HG02938 (cell line): Measurements from ENCODE around the gene EGFL7.

Experiments
- ATAC-seq: cut with Tn5 transposase; IDR thresholded peaks from one replicate; pipeline ENCODE4 v1.9.1; 2021; ENCODE audit warnings: mild to moderate bottlenecking, moderate library complexity; ENCODE audit not compliant: unreplicated experiment

Gene EGFL7

GRCh38 chr9:136684799-136685198 lies 22.1 kb downstream of the EGFL7 start:
- ATAC-seq: no peak

GRCh38 chr9:136685216-136685615 lies 22.5 kb downstream of the EGFL7 start:
- no peak for ATAC-seq

GRCh38 chr9:136685790-136686533 lies 23.2 kb downstream of the EGFL7 start:
- no peak for ATAC-seq

GRCh38 chr9:136686534-136686793 lies 23.7 kb downstream of the EGFL7 start:
- no peak for ATAC-seq

DNA sequence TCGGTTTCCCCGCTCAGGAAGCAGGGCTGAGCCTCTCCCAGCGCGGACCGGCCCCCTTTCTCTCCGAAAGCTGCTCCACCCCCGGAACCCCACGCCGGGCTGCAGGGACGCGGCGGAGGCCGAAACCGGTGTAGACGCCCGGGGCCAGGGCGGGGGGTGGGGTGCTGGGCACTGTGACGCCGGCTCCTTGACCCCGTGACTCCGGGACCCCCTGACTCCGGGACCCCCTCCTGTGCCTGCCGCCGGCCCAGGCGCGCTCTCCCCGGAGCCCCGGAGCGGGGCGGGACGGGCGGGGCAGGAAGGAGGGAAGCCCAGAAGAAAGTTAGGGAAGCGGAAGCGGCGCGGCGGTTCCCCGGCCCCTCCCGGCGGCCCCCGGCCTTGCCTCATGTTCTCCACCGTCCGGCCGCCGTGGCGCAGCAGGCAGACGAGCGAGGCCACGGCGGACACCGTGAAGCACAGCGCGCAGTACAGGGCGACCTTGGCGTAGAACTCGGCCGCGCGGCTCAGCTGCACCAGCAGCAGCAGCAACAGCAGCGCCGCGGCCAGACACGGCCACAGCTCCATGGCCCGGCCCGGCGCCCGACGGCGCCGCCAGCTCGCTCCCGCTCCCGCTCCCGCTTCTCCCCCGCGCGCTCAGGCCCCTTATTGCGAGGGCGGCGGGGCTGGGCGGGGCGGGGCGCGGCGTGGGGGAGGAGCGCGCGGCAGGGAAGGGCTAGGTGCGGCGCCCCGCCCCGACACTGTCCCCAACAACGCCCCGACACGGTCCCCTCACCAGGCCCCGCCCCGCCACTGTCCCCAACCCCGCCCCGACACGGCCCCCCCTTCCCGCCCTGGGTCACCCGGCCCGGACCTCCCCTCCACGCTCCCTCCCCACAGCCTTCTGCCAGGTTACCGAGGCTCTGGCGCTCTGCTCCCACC lies 24.3 kb downstream of the EGFL7 start, which contains the start of gene AGPAT2:
AGPAT2 (minus strand) TSS at position 664 of the 918 bp plus-strand sequence; CDS start at position 564, 100 bp downstream.
- no peak for ATAC-seq

GRCh38 chr9:136687721-136688223 lies 25.1 kb downstream of the EGFL7 start:
- ATAC-seq: no peak

DNA sequence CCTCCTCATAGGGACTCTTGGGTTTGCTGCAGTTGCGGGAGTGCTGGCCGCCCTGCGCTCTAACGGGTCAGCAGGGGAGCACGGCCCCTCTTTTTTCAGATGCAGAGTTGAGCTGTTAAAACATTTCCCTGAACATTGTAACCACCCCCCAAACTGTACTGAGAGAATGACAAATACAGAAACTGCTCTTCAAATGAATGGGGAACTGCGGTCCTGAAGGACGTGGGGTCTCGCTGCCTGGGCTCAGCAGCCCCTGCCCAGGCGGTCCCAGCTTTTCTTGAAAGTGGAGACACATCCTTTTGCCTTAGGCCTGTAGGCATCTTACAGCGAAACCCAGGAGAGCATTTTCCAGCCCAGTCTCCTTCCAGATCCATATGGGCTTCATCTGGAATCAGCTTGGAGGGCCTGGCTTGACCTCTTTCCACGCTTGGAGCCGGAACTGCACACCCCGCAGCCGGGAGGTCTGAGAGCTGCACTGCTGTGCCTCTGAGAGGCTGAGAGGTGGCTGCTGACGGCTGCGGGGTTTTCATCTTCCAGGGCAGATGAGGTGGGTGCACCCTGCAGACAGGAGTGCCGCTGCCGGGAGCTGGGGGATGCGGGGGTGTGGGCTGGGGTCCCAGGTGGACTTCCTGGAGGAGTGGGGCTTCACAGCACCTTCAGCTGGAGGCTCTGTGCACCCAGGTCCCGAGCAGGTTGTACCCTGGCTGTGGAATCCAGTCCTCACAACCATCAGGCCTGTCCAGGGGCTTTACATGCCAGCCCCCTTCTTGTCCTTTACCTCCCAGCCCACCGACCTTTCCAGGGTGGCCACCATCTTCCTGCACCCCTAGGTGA lies 25.8 kb downstream of the EGFL7 start:
- ATAC-seq: no peak

GRCh38 chr9:136689108-136689460 lies 26.4 kb downstream of the EGFL7 start:
- ATAC-seq: no peak

DNA sequence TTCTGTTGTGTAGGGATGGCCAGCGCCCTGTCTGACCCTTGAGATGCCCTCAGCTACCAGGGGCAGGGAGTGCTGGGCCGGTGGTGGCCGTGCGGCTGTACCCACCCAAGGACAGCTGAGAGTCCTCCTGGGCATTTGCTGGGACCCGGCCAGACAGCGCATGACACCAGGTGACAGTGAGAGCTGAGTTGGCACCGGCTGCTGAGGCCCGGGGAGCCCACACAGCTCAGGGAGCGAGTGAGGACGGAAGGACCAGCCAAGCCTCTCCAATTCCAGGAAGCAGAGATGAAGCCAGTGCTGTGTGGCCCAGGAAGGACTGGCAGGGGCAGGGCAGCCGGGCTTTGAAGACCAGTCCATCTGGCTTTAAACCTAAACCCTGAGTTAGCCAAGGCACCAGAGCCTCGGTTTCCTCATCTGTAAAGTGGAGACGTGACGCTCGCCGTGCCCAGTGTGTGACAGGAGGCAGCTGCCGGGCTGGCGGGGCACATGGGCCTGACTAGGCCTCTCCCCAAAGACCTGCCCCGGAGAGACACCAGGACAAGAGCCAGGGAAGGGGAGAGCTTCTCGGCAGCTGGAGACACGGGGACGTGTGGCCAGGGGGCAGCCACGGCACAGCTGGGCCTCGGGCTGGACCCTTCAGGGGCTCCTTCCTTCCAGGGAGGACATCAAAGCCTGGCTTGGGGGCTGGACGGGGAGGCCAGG lies 27.5 kb downstream of the EGFL7 start:
- ATAC-seq: no peak

DNA sequence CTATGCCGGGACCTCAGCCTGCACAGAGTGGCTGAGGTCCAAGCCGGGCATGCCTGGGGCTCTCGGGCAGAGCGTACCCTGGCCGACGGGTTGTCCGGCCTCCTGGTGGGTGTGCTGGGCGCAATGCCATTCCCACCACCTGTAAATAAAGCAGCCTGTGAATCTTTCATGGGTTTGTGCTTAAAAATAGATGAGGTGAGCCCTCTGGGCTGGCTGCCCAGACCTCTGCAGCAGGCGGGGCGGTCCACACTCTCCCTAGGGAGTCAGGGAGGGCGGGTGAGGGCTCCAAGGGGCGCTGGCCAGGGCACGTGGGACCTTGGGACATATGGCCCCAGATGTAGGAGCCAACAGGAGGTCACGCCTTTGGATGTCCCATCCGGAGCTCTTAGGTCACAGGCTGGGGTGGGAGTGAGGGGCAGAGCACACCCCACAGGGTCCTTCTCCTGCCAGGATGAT lies 28.1 kb downstream of the EGFL7 start:
- ATAC-seq: no peak

DNA sequence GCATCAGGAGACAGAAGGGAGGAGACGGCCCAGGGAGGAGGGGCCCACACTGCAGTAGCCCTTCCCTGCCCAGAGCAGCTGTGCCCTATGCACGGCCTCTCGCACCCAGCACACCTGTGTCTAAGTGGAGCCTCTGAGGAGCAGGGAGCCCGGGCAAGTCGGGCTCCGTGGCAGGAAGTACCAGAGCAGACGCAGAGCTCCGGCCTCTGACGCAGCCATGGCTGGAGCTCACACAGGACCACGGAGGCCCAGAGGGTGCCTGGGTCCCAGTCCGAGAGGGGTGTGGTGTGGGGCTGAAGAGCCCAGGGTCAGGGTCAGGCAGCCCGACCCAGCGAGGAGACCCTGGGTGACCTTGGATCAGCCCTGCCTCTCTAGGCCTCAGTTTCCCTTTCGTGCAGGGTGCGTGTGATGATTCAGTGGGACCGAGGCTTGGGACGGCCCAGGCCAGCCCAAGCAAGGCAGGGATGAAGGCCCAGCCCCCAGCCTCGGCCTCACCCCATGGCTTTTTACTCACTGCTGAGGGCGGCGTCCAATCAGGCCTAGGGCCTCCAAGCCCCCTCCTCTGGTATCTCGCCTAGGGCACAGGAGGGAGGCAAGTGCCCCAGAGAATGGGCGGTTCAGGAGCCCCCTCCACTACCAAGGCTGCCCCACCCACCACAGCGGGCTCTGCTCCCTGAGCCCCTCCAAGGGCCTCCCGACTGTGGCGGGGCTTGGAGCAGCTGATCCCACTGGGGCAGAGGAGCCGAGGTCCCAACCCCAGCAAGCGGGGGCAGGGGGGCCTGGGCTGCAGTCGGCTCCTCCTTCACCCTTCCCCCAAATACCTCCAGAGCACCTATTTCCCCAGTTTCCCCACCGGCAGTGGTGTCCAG lies 28.8 kb downstream of the EGFL7 start:
- ATAC-seq: no peak

GRCh38 chr9:136692185-136693134 lies 29.7 kb downstream of the EGFL7 start:
- no peak for ATAC-seq

DNA sequence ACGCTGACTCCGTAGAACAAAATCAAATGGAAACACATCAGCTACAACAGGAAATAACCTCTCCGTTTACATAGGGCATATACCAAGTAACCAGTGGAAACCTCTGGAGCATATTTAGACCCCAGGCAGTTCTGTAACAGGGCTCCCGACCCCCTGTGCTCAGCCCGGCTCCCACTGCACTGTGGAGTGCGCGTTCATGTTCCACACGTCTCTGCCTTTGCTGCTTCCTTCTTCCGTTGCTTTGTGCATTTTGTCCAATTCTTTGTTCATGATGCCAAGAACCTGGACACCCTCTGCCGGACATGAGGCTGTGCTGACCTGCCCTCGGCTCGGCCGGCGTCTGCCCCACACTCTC lies 30.4 kb downstream of the EGFL7 start:
- no peak for ATAC-seq

DNA sequence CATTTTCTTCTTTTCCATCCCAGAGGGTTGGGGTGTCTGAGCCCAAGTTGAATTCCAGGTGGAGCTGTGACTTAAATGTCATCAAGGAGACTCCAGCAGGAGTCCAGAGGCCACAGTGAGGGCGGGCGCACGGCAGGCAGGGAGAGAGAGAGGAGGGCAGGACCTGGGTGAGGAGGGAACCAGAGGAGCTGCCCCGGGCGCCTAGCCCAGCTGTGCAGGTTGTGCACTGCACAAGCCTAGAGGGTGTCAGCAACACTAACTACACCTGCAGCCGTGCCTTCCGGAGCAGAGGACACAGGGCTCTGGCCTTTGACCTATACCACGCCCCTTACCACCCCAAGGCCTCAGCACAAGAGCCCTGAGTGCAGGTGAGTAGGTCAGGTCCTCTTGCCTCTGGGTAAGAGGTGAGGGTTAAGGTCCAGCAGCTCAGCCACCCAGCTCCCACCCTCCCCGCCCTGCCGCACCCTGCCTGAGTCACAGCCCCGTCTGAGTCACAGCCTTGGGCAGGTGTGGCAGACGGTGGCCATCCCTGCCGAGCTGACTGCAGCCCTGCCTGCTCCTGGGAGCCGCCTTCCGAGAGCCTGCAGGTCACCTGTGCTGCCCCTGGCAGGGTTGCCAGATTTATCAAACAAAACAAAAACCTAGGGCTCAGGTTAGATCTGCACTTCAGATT lies 30.9 kb downstream of the EGFL7 start:
- ATAC-seq: no peak

DNA sequence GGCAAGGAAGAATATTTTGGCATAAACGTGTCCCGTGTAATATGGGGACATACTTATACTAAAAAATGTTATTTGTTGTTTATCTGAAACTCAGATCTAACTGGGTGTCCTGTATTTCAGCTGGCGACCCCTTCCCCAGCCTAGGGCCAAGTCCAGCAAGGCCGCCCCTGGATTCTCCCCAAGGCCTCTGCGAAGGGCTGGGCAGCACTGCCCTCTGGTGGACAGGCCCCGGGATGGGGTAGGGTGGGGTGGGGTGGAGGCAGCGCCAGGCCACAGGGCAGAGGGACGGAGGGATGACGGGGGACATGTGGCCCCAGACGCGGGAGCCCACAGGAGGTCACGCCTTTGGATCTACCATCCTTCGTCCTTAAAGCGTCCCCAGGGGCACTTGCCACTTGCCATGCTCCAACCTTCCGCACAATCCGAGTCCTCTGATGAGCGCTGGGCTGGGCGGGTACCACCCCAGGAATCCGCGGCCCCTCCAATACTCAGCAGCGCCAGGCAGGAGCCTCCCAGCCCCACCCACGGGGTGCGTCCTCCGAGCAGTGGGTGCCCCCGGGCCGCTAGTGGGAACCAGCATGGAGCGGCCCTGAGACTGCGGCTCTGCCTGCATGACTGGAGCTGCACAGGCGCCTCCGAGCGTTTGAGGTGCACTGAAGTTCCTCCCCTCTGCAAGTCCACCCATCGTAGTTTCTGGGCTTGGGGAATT lies 31.6 kb downstream of the EGFL7 start:
- ATAC-seq: no peak

- ATAC-seq: no peak
Observed at GRCh38 chr9:136694872-136695247, 32.1 kb downstream of the EGFL7 start.

DNA sequence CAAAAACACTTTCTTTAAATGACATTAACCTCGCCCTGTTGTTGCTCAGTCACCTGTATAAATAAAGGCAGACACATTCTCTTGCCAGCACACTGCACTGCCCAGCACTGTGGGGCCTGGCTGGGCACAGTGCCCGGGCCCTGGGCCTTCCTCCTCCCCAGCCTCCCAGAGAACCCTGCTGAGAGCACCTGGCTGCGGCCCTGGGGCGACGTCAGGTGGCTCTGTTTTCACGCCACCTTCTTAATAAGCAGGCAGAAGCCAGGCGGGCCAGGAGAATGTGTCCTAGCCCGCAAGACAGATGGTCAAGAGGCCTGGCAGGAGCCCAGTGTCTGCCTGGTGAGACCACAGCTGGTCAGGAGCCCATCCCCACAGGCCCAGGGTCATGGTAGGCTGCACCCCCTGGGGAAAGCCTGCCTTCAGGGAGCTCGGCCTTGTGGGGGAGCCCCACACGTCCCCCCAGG lies 32.7 kb downstream of the EGFL7 start:
- ATAC-seq: no peak
